ENCODE data around the gene ANO7. TPM values are rescaled to one million over a fixed set of nuclear protein-coding genes. Genes with fewer than 3 reads are reported as not detected.

Gene ANO7
- total and polyA plus RNA-seq, 2 of the 13 experiments (the other 11 are each of a cell fraction or from before 2014, with no cell fraction given): 4.1 to 4.9 TPM

DNA sequence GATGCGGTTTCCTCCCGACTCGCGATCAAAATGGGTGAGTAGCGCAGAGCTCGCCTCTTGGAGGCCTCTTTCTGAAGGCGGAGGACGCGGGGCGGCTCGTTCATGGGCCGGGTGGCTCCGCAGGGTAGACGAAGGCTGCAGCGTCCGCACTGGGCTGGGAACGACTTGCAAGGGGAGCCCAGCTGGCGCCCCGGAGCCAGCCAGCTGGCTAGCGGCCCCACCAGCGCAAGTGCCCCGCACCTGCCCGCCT is 38.9 kb upstream of the ANO7 start (continued):
- TF ChIP-seq LCORL (IDR thresholded peaks at IDR 0.05) (no peak), LCORL (CRISPR knock-in tag; IDR thresholded peaks at IDR 0.05) (no peak), NCOA2 (CRISPR knock-in tag; IDR thresholded peaks at IDR 0.05) (no peak), ZNF841 (CRISPR knock-in tag; IDR thresholded peaks at IDR 0.05; ENCODE audit: borderline replicate concordance) (no peak), PRPF4 (IDR thresholded peaks at IDR 0.05; ENCODE audit: low read depth, low read length, poor library complexity, severe bottlenecking) (no peak), TCF7L2 (IDR thresholded peaks at IDR 0.05; ENCODE audit: low read depth, low read length) (no peak), ZNF138 (CRISPR knock-in tag; IDR thresholded peaks at IDR 0.05; ENCODE audit: low read depth) (no peak), ZNF598 (CRISPR knock-in tag; IDR thresholded peaks at IDR 0.05; ENCODE audit: borderline replicate concordance) (peak; percentile 74; the same call in 1 of the 2 replicates), CCAR2 (optimal IDR thresholded peaks at IDR 0.05; ENCODE audit: low read depth, low read length) (no peak), ZNF761 (CRISPR knock-in tag; conservative IDR thresholded peaks at IDR 0.05) (peak; percentile 26; the same call in 1 of the 2 replicates), STAT5B (CRISPR knock-in tag; IDR thresholded peaks at IDR 0.05) (no peak), HNRNPUL1 (IDR thresholded peaks at IDR 0.05; ENCODE audit: low read depth, low read length) (no peak), RARA (CRISPR knock-in tag; IDR thresholded peaks at IDR 0.05) (no peak), AGO1 (IDR thresholded peaks at IDR 0.05; ENCODE audit: low read depth, low read length, poor library complexity, severe bottlenecking) (no peak), ZBTB3 (CRISPR knock-in tag; IDR thresholded peaks at IDR 0.05; ENCODE audit: borderline replicate concordance, low read depth) (no peak), ZNF501 (CRISPR knock-in tag; IDR thresholded peaks at IDR 0.05) (0 out of 2 replicates have a peak, but pooled peaks have one; percentile 38), NFYC (CRISPR knock-in tag; IDR thresholded peaks at IDR 0.05) (no peak)
- TF ChIP-seq, protein P1, sequence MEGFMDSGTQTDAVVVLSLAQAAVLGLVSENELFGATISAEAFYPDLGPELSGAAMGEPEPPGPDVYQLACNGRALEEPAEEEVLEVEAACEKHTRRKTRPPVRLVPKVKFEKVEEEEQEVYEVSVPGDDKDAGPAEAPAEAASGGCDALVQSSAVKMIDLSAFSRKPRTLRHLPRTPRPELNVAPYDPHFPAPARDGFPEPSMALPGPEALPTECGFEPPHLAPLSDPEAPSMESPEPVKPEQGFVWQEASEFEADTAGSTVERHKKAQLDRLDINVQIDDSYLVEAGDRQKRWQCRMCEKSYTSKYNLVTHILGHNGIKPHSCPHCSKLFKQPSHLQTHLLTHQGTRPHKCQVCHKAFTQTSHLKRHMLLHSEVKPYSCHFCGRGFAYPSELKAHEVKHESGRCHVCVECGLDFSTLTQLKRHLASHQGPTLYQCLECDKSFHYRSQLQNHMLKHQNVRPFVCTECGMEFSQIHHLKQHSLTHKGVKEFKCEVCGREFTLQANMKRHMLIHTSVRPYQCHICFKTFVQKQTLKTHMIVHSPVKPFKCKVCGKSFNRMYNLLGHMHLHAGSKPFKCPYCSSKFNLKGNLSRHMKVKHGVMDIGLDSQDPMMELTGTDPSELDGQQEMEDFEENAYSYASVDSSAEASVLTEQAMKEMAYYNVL (CRISPR knock-in tag; IDR thresholded peaks at IDR 0.05; ENCODE audit: borderline replicate concordance): no peak
- TF ChIP-seq, protein P2, sequence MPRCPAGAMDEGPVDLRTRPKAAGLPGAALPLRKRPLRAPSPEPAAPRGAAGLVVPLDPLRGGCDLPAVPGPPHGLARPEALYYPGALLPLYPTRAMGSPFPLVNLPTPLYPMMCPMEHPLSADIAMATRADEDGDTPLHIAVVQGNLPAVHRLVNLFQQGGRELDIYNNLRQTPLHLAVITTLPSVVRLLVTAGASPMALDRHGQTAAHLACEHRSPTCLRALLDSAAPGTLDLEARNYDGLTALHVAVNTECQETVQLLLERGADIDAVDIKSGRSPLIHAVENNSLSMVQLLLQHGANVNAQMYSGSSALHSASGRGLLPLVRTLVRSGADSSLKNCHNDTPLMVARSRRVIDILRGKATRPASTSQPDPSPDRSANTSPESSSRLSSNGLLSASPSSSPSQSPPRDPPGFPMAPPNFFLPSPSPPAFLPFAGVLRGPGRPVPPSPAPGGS (CRISPR knock-in tag; IDR thresholded peaks at IDR 0.05): no peak; the same call in 1 of the 2 replicates
- TF ChIP-seq, protein P3, sequence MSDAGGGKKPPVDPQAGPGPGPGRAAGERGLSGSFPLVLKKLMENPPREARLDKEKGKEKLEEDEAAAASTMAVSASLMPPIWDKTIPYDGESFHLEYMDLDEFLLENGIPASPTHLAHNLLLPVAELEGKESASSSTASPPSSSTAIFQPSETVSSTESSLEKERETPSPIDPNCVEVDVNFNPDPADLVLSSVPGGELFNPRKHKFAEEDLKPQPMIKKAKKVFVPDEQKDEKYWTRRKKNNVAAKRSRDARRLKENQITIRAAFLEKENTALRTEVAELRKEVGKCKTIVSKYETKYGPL (CRISPR knock-in tag; IDR thresholded peaks at IDR 0.05): no peak
- TF ChIP-seq, protein P4, sequence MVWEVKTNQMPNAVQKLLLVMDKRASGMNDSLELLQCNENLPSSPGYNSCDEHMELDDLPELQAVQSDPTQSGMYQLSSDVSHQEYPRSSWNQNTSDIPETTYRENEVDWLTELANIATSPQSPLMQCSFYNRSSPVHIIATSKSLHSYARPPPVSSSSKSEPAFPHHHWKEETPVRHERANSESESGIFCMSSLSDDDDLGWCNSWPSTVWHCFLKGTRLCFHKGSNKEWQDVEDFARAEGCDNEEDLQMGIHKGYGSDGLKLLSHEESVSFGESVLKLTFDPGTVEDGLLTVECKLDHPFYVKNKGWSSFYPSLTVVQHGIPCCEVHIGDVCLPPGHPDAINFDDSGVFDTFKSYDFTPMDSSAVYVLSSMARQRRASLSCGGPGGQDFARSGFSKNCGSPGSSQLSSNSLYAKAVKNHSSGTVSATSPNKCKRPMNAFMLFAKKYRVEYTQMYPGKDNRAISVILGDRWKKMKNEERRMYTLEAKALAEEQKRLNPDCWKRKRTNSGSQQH (CRISPR knock-in tag; IDR thresholded peaks at IDR 0.05; ENCODE audit: low read depth): no peak
- TF ChIP-seq, protein P5, sequence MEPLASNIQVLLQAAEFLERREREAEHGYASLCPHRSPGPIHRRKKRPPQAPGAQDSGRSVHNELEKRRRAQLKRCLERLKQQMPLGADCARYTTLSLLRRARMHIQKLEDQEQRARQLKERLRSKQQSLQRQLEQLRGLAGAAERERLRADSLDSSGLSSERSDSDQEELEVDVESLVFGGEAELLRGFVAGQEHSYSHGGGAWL (CRISPR knock-in tag; IDR thresholded peaks at IDR 0.05): peak; percentile 15; the same call in 1 of the 2 replicates
- TF ChIP-seq, protein P6, sequence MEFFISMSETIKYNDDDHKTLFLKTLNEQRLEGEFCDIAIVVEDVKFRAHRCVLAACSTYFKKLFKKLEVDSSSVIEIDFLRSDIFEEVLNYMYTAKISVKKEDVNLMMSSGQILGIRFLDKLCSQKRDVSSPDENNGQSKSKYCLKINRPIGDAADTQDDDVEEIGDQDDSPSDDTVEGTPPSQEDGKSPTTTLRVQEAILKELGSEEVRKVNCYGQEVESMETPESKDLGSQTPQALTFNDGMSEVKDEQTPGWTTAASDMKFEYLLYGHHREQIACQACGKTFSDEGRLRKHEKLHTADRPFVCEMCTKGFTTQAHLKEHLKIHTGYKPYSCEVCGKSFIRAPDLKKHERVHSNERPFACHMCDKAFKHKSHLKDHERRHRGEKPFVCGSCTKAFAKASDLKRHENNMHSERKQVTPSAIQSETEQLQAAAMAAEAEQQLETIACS (CRISPR knock-in tag; IDR thresholded peaks at IDR 0.05): no peak
- TF ChIP-seq, protein P7, sequence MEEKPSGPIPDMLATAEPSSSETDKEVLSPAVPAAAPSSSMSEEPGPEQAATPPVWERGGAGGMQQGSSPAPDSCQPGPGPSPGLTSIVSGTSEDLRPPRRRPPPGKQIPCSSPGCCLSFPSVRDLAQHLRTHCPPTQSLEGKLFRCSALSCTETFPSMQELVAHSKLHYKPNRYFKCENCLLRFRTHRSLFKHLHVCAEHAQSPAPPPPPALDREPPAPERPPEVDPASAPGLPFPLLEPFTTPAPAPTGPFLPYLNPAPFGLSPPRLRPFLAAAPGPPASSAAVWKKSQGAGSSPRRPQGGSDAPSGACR (CRISPR knock-in tag; IDR thresholded peaks at IDR 0.05): no peak
